VCaP (cell line): ENCODE measurements around the gene PARD3B.

ENCODE experiments used
- H3K27ac ChIP-seq: fragments of 450-650 bp; 2 replicates; pipeline ENCODE4 v1.5.1; 2017
- CTCF ChIP-seq: fragments of 450-650 bp; conservative IDR thresholded peaks from 2 replicates; pipeline ENCODE4 v1.5.1; 2017; ENCODE audit warnings: mild to moderate bottlenecking, moderate library complexity

The PARD3B gene

GRCh38 chr2:205337274-205337673 lies 792.0 kb downstream of the PARD3B start:
- no peak overlapping the region for H3K27ac ChIP-seq
- TF ChIP-seq CTCF: no peak

DNA sequence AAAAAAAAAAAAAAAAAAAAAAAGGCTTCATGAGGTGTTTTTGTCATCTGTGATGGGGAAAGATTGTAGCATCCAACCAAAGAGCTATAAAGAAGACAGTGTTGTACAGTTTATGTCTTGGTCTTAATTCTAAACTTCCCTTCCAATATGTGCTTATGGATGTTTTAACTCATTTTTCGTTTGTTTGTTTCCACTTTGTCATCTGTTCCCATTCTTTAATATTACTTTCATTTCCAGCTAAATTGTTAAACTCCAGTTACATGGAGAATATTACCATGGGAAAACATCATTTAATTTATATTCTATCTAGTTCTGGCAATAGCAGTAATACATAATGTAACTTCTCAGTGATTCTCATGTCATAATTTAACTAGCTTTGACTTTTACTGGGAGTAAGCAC lies 792.9 kb downstream of the PARD3B start:
- no peak for TF ChIP-seq CTCF

GRCh38 chr2:205343103-205343502 lies 797.8 kb downstream of the PARD3B start:
- no peak for TF ChIP-seq CTCF
- H3K27ac ChIP-seq: no peak overlapping the region

More for the DNA sequence above, 792.9 kb downstream of the PARD3B start:
- H3K27ac ChIP-seq: no peak overlapping the region

GRCh38 chr2:205346649-205347048 lies 801.4 kb downstream of the PARD3B start:
- no peak for TF ChIP-seq CTCF
- no peak overlapping the region for H3K27ac ChIP-seq

DNA sequence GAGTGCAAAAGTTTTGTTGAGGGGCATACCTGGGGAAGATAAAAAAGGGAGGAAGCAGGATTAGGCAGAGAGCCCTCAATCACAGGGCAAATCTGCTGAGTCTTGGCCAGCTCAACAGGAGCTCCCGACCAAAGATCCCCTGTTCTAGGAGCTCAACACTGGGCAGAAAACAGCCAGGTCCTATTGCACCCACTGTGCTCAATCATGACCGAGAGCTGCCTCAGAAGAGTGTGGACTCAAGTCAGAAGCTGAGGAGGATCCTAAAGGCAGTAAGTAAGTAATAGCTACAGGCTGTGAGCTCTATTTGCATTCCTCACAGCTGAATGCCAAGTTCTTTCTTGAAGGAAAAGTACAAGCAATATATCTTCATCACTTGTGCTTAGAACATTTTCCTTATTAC lies 802.6 kb downstream of the PARD3B start:
- no peak for TF ChIP-seq CTCF
- H3K27ac ChIP-seq: no peak overlapping the region

DNA sequence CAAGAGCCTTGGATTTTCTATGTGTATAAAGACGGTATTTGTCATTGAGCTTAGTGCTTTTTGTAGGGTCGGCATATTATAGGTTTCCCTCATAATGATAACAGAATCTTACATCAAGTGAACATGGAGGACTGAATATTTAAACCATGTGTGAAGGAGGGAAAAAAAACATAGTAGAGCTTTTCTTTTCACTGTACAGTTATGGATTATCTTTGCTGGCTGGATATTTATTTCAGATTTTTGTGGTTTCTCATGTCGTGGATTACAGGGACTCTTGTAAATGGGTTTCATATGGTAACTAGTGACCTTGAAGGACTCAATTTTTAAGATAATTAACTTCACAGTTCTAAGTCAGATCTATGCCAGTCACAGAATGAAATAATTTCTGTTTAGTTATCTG lies 806.8 kb downstream of the PARD3B start:
- TF ChIP-seq CTCF: no peak

DNA sequence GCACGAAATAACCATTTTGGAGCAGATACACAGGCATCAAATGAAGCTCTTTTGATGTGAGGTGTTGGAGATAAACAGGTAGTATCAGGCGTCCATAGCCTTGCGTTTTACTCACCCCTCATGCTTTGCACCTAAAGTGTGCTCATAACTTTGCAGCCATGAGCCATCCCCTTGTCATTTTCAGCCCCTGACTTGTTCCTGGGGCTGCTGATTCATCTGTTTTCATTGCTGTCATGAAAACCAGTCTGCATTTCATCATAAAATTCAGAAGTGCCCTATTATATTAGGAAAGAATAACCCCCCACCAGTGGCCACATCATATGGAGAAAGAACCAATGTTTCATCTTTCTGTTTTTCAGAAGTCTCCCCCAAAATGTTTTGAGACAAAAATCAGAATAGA lies 807.3 kb downstream of the PARD3B start:
- no peak for TF ChIP-seq CTCF

More for the DNA sequence above, 806.8 kb downstream of the PARD3B start:
- H3K27ac ChIP-seq: no peak overlapping the region

GRCh38 chr2:205357732-205358131 lies 812.5 kb downstream of the PARD3B start:
- no peak overlapping the region for H3K27ac ChIP-seq
- no peak for TF ChIP-seq CTCF

More for the DNA sequence above, 807.3 kb downstream of the PARD3B start:
- no peak overlapping the region for H3K27ac ChIP-seq
